Transverse colon (tissue), 4 donors: ENCODE results near the gene RPRD1B. TPM values are rescaled to one million over a fixed set of nuclear protein-coding genes. Genes with fewer than 3 reads are reported as not detected.
A peak's percentile ranks its signal among the peaks of the same experiment; 100 is the strongest.

Source experiments
- DNase-seq: peaks from one replicate; pipeline ENCODE4 v3.0.0-alpha.2; 2019
- H3K27ac ChIP-seq, 4 donors: fragments of 200-600 bp; sonication (generic); 2 replicates each; pipeline ENCODE4 v1.5.1; 2016 to 2018; ENCODE audit warnings: inconsistent platforms in 4 of 4
- H3K27me3 ChIP-seq: fragments of 200-600 bp; sonication (generic); 2 replicates; pipeline ENCODE4 v1.5.1; 2017; ENCODE audit warnings: inconsistent platforms
- H3K36me3 ChIP-seq, 4 donors: fragments of 200-600 bp; sonication (generic); 2 replicates each; pipeline ENCODE4 v1.5.1; 2017 to 2019; ENCODE audit warnings: inconsistent platforms in 4 of 4
- H3K4me1 ChIP-seq, 4 donors: fragments of 200-600 bp; sonication (generic); 2 replicates each; pipeline ENCODE4 v1.5.1; 2017 to 2020; ENCODE audit warnings: inconsistent platforms in 4 of 4
- H3K4me3 ChIP-seq, 4 donors: fragments of 200-600 bp; sonication (generic); 1 replicate in 1 of 4; 2 replicates in 3 of 4; pipeline versions ENCODE4 v1.5.1 to v1.6.1; 2017 to 2019; ENCODE audit warnings: inconsistent platforms in 4 of 4
- H3K9me3 ChIP-seq, 2 donors: fragments of 200-600 bp; sonication (generic); 2 replicates each; pipeline ENCODE4 v1.5.1; 2017 to 2019; ENCODE audit warnings: inconsistent platforms in 2 of 2
- EP300 ChIP-seq: sonication (generic); formaldehyde crosslinking; IDR thresholded peaks from one replicate; pipeline ENCODE4 v1.6.1; 2017; ENCODE audit warnings: antibody characterized with exemption, low read depth
- POLR2A ChIP-seq: fragments of 450-650 bp; IDR thresholded peaks from one replicate; pipeline ENCODE4 v1.6.1; 2016; ENCODE audit warnings: antibody characterized with exemption, mild to moderate bottlenecking, moderate library complexity
- POLR2AphosphoS5 ChIP-seq, 3 donors: sonication (generic); formaldehyde crosslinking; IDR thresholded peaks; one replicate each; pipeline ENCODE4 v1.6.1; 2016; ENCODE audit warnings: antibody characterized with exemption in 3 of 3
- WGBS, 2 donors: methylation state at CpG; one replicate each; pipeline ENCODE4 v1.1.5; 2018; ENCODE audit warnings: low coverage in 1 of 2; 5-methylcytosine and 5-hydroxymethylcytosine counted together
- in situ Hi-C, 4 donors: fragments of 200-750 bp; cut with MboI; loops; one replicate each; pipeline versions ENCODE4 v1.15.0 to v1.15.1; 2017; ENCODE audit warnings: low sequenced_read_pairs in 3 of 4, low pct_ligation_motif_present in 1 of 4, low pct_unique_long_range_greater_than_20kb in 1 of 4
- intact Hi-C: fragments of 100-400 bp; cut with DNase I; formaldehyde crosslinking; loops from one replicate; pipeline ENCODE4 v1.15.1; 2023; ENCODE audit warnings: low total_unique reads
- total RNA-seq, 4 donors: library from RNA; depleted of rRNA; stranded (reverse); fragments of >200 nt; gene quantifications; one replicate each; pipeline ENCODE4 v1.1.0, GENCODE V29; 2016
- TF ChIP-seq, protein P1 (sequence below), 5 experiments: fragments of 200-600 bp in 3 of 5; fragments of 450-650 bp in 2 of 5; sonication (generic) in 3 of 5; IDR thresholded peaks; 1 replicate in 2 of 5; 2 replicates in 3 of 5; pipeline ENCODE4 v1.5.1; 2016 to 2017; ENCODE audit warnings: antibody characterized with exemption in 5 of 5, inconsistent platforms in 3 of 5, mild to moderate bottlenecking in 2 of 5, moderate library complexity in 1 of 5

The RPRD1B gene
- total RNA-seq, 4 donors from 2014 or later: 16.5 to 35.9 (median 21.0) TPM

- TF ChIP-seq POLR2AphosphoS5 (IDR thresholded peaks at IDR 0.05) (peak in 1 of 3 donors; percentile 28), EP300 (no peak)
- H3K36me3 ChIP-seq: no peaks in the 10 kb centered on the region
- peak overlapping the region; percentile 28 to 62 (median 44) for H3K27ac ChIP-seq
- H3K9me3 ChIP-seq: no peaks in the 10 kb centered on the region
- H3K4me1 ChIP-seq: peaks cover 7 to 32% (median 24%) of the 10 kb centered on the region in 4 donors
- no peaks in the 10 kb centered on the region for H3K27me3 ChIP-seq
- no peak overlapping the region for H3K4me3 ChIP-seq
- 27 to 41% methylated on average over 3 to 4 of the region's 4 CpGs for WGBS, 2 donors
- DNase-seq: no peak
- intact Hi-C loops: no loop called here
- in situ Hi-C loops: no loop called here
Measured at GRCh38 chr20:38123021-38123587, 89.6 kb downstream of the RPRD1B start.

DNA sequence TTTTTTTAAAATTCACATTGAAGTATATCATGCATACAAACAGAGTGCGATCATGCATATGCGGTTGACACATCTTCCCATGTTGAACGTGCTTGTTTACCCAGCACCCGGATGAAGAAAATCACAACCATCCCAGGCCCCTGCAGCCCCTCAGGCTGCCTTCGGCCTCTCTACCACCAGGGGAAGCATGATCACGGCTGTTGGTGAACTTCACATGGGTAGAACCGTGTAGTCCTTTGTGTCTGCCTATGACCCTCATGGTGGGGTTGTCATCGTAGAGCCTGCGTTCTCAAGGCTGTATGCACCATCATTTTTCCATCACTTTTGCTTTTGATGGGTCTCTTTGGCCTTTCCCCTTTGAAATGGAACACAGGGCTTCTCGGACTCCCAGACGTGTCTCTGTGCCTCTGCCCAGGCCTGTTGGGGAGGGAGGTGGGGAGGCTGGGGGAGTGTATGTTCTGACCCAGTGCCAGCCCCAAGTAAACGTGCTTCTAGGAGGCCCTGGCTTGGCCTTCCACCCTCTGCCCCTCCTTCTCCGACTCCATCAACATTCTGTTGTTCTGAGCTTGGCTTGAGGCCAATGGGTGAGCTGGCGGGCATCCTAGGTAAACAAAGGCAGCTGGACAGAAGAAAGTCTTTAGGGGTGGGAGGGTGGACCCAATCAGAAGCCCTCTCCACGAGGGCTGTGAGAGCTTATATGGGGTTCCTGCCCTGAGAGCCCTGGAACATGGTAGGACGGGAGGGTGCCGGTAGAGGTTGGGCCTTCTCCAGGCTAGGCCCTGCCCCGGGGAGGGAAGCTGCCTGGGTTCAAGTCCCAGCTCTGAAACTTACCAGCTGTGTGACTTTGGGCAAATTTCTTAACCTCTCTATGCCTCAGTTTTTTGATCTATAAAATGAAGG lies 91.9 kb downstream of the RPRD1B start:
- H3K4me3 ChIP-seq: no peak overlapping the region
- in situ Hi-C loops (no loop called here), intact Hi-C loops (no loop called here)
- peaks cover 7 to 32% (median 24%) of the 10 kb centered on the region in 4 donors for H3K4me1 ChIP-seq
- 40 to 44% methylated on average over 3 to 18 of the region's 18 CpGs for WGBS, 2 donors
- H3K36me3 ChIP-seq: no peaks in the 10 kb centered on the region
- H3K9me3 ChIP-seq: no peaks in the 10 kb centered on the region
- TF ChIP-seq EP300 (no peak), POLR2A (no peak), POLR2AphosphoS5 (IDR thresholded peaks at IDR 0.05) (peak in 2 of 3 donors; percentile 13 to 47)
- TF ChIP-seq, protein P1, sequence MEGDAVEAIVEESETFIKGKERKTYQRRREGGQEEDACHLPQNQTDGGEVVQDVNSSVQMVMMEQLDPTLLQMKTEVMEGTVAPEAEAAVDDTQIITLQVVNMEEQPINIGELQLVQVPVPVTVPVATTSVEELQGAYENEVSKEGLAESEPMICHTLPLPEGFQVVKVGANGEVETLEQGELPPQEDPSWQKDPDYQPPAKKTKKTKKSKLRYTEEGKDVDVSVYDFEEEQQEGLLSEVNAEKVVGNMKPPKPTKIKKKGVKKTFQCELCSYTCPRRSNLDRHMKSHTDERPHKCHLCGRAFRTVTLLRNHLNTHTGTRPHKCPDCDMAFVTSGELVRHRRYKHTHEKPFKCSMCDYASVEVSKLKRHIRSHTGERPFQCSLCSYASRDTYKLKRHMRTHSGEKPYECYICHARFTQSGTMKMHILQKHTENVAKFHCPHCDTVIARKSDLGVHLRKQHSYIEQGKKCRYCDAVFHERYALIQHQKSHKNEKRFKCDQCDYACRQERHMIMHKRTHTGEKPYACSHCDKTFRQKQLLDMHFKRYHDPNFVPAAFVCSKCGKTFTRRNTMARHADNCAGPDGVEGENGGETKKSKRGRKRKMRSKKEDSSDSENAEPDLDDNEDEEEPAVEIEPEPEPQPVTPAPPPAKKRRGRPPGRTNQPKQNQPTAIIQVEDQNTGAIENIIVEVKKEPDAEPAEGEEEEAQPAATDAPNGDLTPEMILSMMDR (IDR thresholded peaks at IDR 0.05): no peak
- DNase-seq: peak; percentile 65
- H3K27me3 ChIP-seq: no peaks in the 10 kb centered on the region
- H3K27ac ChIP-seq: peak overlapping the region; percentile 48 to 80 (median 67)

GRCh38 chr20:38126146-38126921 lies 92.8 kb downstream of the RPRD1B start:
- Histone ChIP-seq H3K4me1 (peaks cover 7 to 32% (median 24%) of the 10 kb centered on the region in 4 donors), H3K9me3 (no peaks in the 10 kb centered on the region), H3K27me3 (no peaks in the 10 kb centered on the region), H3K36me3 (no peaks in the 10 kb centered on the region), H3K4me3 (no peak overlapping the region), H3K27ac (peak overlapping the region; percentile 48 to 80 (median 67))
- TF ChIP-seq POLR2AphosphoS5 (IDR thresholded peaks at IDR 0.05): no peak
- no peak for TF ChIP-seq EP300
- TF ChIP-seq, protein P1 (IDR thresholded peaks at IDR 0.05): no peak
- TF ChIP-seq POLR2A: no peak
- in situ Hi-C loops (no loop called here), intact Hi-C loops (no loop called here)
- WGBS, 2 donors: 81 to 100% methylated on average over 1 to 6 of the region's 7 CpGs
- DNase-seq: no peak

DNA sequence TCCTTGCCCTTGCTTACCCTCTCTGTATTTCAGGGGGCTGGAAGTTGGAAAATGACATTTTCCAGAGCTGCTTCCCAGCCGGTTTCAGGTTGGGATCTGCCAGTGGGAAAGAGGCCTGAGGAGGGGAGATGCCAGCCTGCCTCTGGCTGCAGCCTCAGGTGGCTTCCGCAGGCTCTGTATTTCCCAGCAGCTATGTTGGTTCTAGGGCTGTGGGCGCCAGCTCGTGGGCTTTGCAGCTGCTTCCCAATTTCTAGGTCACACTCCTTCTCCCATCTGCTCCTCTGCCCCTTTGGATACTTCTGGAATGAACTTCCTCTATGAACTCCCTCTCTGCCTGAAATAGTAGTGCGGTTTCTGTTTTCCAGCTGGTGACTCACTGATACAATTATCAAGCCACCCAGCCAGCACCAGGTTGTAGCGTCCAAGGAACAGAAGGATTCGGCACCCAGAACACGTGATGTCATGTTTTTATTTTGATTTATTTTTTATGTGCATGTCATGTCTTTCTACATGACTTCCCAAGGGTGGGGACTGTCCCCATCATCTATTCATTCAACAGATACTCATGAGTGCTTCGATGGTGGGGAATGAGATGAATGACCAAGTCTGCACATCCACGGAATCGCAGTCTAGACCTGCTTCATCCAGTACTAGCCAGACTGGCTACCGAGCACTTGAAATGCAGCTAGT lies 93.5 kb downstream of the RPRD1B start:
- Histone ChIP-seq H3K4me3 (no peak overlapping the region), H3K4me1 (peaks cover 7 to 32% (median 24%) of the 10 kb centered on the region in 4 donors), H3K36me3 (no peaks in the 10 kb centered on the region), H3K27ac (peak overlapping the region; percentile 48 to 80 (median 67)), H3K9me3 (no peaks in the 10 kb centered on the region), H3K27me3 (no peaks in the 10 kb centered on the region)
- peak in 1 of 3 donors; percentile 13 for TF ChIP-seq POLR2AphosphoS5 (IDR thresholded peaks at IDR 0.05)
- TF ChIP-seq, protein P1 (IDR thresholded peaks at IDR 0.05): no peak
- no peak for TF ChIP-seq POLR2A
- in situ Hi-C loops (no loop called here), intact Hi-C loops (no loop called here)
- WGBS, 2 donors: 5 to 47% methylated on average over 4 to 12 of the region's 12 CpGs
- DNase-seq: no peak
